Measurements from ENCODE around the gene TCIRG1.

TCIRG1 gene

GRCh38 chr11:68004551-68005335 lies 34.1 kb upstream of the TCIRG1 start:
- DNase-seq (ENCODE audit: low spot score), result no peak

- no peak for DNase-seq (ENCODE audit: low spot score)
These were observed 32.1 kb upstream of the TCIRG1 start for GRCh38 chr11:68006606-68007166.

GRCh38 chr11:68007498-68008380 lies 31.1 kb upstream of the TCIRG1 start:
- DNase-seq (ENCODE audit: low spot score), result no peak

- DNase-seq (ENCODE audit: low spot score), result no peak
These were observed 30.2 kb upstream of the TCIRG1 start for GRCh38 chr11:68008381-68009337.

GRCh38 chr11:68009391-68010089 lies 29.3 kb upstream of the TCIRG1 start:
- no peak for DNase-seq (ENCODE audit: low spot score)

- no peak for DNase-seq (ENCODE audit: low spot score)
These were observed 28.5 kb upstream of the TCIRG1 start, which contains the start of gene ALDH3B1 for GRCh38 chr11:68010090-68011041. Gene ALDH3B1, plus strand, starts transcription at chr11:68010327. Its CDS starts 4,971 bp downstream, at chr11:68015298.

- DNase-seq (ENCODE audit: low spot score), result no peak
These were observed 27.5 kb upstream of the TCIRG1 start for GRCh38 chr11:68011051-68011943.

- no peak for DNase-seq (ENCODE audit: low spot score)
These were observed 26.6 kb upstream of the TCIRG1 start for GRCh38 chr11:68012044-68012842.

GRCh38 chr11:68012843-68013610 lies 25.8 kb upstream of the TCIRG1 start:
- DNase-seq (ENCODE audit: low spot score), result no peak

GRCh38 chr11:68013611-68014156 lies 25.1 kb upstream of the TCIRG1 start:
- DNase-seq (ENCODE audit: low spot score), result no peak

GRCh38 chr11:68014157-68014946 lies 24.5 kb upstream of the TCIRG1 start:
- DNase-seq (ENCODE audit: low spot score), result no peak

- DNase-seq (ENCODE audit: low spot score), result no peak
These were observed 23.8 kb upstream of the TCIRG1 start for GRCh38 chr11:68014947-68015447.

GRCh38 chr11:68015467-68015866 lies 23.4 kb upstream of the TCIRG1 start:
- DNase-seq (ENCODE audit: low spot score), result no peak

- no peak for DNase-seq (ENCODE audit: low spot score)
These were observed 22.5 kb upstream of the TCIRG1 start for GRCh38 chr11:68016161-68016903.
